Testis (tissue), 3 donors: ENCODE measurements around the gene IL4I1. TPM values are rescaled to one million over a fixed set of nuclear protein-coding genes. Genes with fewer than 3 reads are reported as not detected.
"Not testable (repeated sequence)": the region's sequence is repeated elsewhere in the genome, so short reads cannot be mapped to it uniquely, and the experiment has no call there.

Experiments
- DNase-seq: peaks from one replicate; pipeline ENCODE4 v3.0.0-alpha.2; 2019
- H3K27ac ChIP-seq, 2 donors: fragments of 200-600 bp; sonication (generic); one replicate each; pipeline ENCODE4 v1.5.1; 2019
- H3K27me3 ChIP-seq: fragments of 200-600 bp; sonication (generic); one replicate; pipeline ENCODE4 v1.5.1; 2019
- H3K36me3 ChIP-seq: fragments of 200-600 bp; sonication (generic); one replicate; pipeline ENCODE4 v1.5.1; 2017; ENCODE audit warnings: low read depth; ENCODE audit errors: missing control alignments
- H3K4me1 ChIP-seq: fragments of 200-600 bp; sonication (generic); one replicate; pipeline ENCODE4 v1.5.1; 2019
- H3K4me3 ChIP-seq, 2 donors: fragments of 200-600 bp; sonication (generic); one replicate each; pipeline ENCODE4 v1.5.1; 2017 to 2019
- H3K9me3 ChIP-seq: fragments of 200-600 bp; sonication (generic); one replicate; pipeline ENCODE4 v1.5.1; 2017
- CTCF ChIP-seq, 3 experiments: fragments of 450-650 bp in 2 of 3; fragments of 200-600 bp in 1 of 3; sonication (generic) in 1 of 3; IDR thresholded peaks; one replicate each; pipeline ENCODE4 v1.5.1; 2016 to 2019; ENCODE audit warnings: antibody characterized with exemption in 3 of 3, mild to moderate bottlenecking in 2 of 3, moderate library complexity in 1 of 3
- POLR2A ChIP-seq: fragments of 450-650 bp; IDR thresholded peaks from one replicate; pipeline ENCODE4 v1.6.1; 2017; ENCODE audit warnings: antibody characterized with exemption, mild to moderate bottlenecking, moderate library complexity
- WGBS, 2 donors: methylation state at CpG; one replicate each; pipeline ENCODE4 v1.1.5; 2018; 5-methylcytosine and 5-hydroxymethylcytosine counted together
- intact Hi-C: fragments of 100-400 bp; cut with DNase I; formaldehyde crosslinking; loops from one replicate; pipeline ENCODE4 v1.15.1; 2023; ENCODE audit warnings: low total_unique reads
- polyA plus RNA-seq: library from polyadenylated mRNA; stranded (reverse); fragments of 350-450 nt; fragmentation: Illumina TruSeq; extraction: RNeasy Lipid Tissue Mini Kit (QIAGEN cat#74804); gene quantifications from one replicate; pipeline ENCODE4 v1.2.3, GENCODE V29; 2014; ENCODE audit warnings: low read depth, low replicate concordance; ENCODE audit not compliant: insufficient read depth
- total RNA-seq, 2 donors: library from RNA; depleted of rRNA; stranded (reverse); fragments of >200 nt; gene quantifications; one replicate each; pipeline ENCODE4 v1.2.3, GENCODE V29; 2016

The IL4I1 gene
- total and polyA plus RNA-seq, 3 donors from 2014 or later = 17.1 to 61.9 (median 20.4) TPM

GRCh38 chr19:49929121-49929610 is 32.5 kb upstream of the IL4I1 start, which contains the start of the genes ATF5 and NUP62:
TSS of gene ATF5 (plus strand) at chr19:49929205. CDS start at chr19:49930851, 1,646 bp downstream.
TSS of gene NUP62 (minus strand) at chr19:49929504. CDS start at chr19:49909807, 19,697 bp downstream.
- Histone ChIP-seq H3K27ac (peak within 1 kb of the TSS; percentile 93 to 96), H3K4me3 (peak within 1 kb of the TSS; percentile 86 to 98), H3K27me3 (no peaks in the 10 kb centered on the region), H3K36me3 (no peaks in the 10 kb centered on the region), H3K4me1 (peaks cover 17% of the 10 kb centered on the region), H3K9me3 (no peaks in the 10 kb centered on the region)
- 0 to 1% methylated on average over 42 to 48 of the region's 48 CpGs for WGBS, 2 donors
- TF ChIP-seq POLR2A (no peak), CTCF (IDR thresholded peaks at IDR 0.05) (no peak)
- intact Hi-C loops = no loop called here
- DNase-seq = peak; percentile 84

GRCh38 chr19:49927526-49928264 is 31.0 kb upstream of the IL4I1 start:
- WGBS, 2 donors = 48 to 65% methylated on average over 14 of the region's 14 CpGs
- H3K27ac ChIP-seq = no peak overlapping the region
- no peaks in the 10 kb centered on the region for H3K36me3 ChIP-seq
- no peaks in the 10 kb centered on the region for H3K27me3 ChIP-seq
- TF ChIP-seq POLR2A (no peak), CTCF (IDR thresholded peaks at IDR 0.05) (no peak)
- intact Hi-C loops = no loop called here
- no peak for DNase-seq
- H3K4me1 ChIP-seq = peaks cover 17% of the 10 kb centered on the region
- no peaks in the 10 kb centered on the region for H3K9me3 ChIP-seq
- no peak overlapping the region for H3K4me3 ChIP-seq

GRCh38 chr19:49926515-49926914 is 29.8 kb upstream of the IL4I1 start:
- Histone ChIP-seq H3K4me3 (no peak overlapping the region), H3K9me3 (no peaks in the 10 kb centered on the region), H3K27me3 (no peaks in the 10 kb centered on the region), H3K36me3 (no peaks in the 10 kb centered on the region), H3K27ac (no peak overlapping the region), H3K4me1 (peaks cover 17% of the 10 kb centered on the region)
- WGBS, 2 donors = 93 to 94% methylated on average over 10 of the region's 10 CpGs
- intact Hi-C loops = no loop called here
- no peak for DNase-seq
- no peak for TF ChIP-seq POLR2A
- TF ChIP-seq CTCF (IDR thresholded peaks at IDR 0.05) = no peak

GRCh38 chr19:49925486-49925885 is 28.8 kb upstream of the IL4I1 start:
- WGBS, 2 donors = 94 to 95% methylated on average over 5 of the region's 5 CpGs

GRCh38 chr19:49924881-49925210 is 28.2 kb upstream of the IL4I1 start:
- H3K27me3 ChIP-seq, H3K9me3 ChIP-seq, H3K27ac ChIP-seq, H3K4me3 ChIP-seq, DNase-seq, intact Hi-C loops, H3K36me3 ChIP-seq: not testable (repeated sequence)
- 95 to 96% methylated on average over 13 of the region's 13 CpGs for WGBS, 2 donors
- peaks cover 17% of the 10 kb centered on the region for H3K4me1 ChIP-seq

More at GRCh38 chr19:49925486-49925885, 28.8 kb upstream of the IL4I1 start:
- H3K27ac ChIP-seq = no peak overlapping the region
- no peaks in the 10 kb centered on the region for H3K27me3 ChIP-seq
- intact Hi-C loops = no loop called here
- no peak overlapping the region for H3K4me3 ChIP-seq
- no peaks in the 10 kb centered on the region for H3K36me3 ChIP-seq
- no peak for TF ChIP-seq POLR2A
- TF ChIP-seq CTCF (IDR thresholded peaks at IDR 0.05) = no peak
- no peak for DNase-seq
- peaks cover 17% of the 10 kb centered on the region for H3K4me1 ChIP-seq
- no peaks in the 10 kb centered on the region for H3K9me3 ChIP-seq
